Measurements from ENCODE around the gene HOATZ. TPM values are rescaled to one million over a fixed set of nuclear protein-coding genes. Genes with fewer than 3 reads are reported as not detected.
A peak's percentile ranks its signal among the peaks of the same experiment; 100 is the strongest.

Gene HOATZ
- total RNA-seq, 2 experiments from 2014 or later = not detected

DNA sequence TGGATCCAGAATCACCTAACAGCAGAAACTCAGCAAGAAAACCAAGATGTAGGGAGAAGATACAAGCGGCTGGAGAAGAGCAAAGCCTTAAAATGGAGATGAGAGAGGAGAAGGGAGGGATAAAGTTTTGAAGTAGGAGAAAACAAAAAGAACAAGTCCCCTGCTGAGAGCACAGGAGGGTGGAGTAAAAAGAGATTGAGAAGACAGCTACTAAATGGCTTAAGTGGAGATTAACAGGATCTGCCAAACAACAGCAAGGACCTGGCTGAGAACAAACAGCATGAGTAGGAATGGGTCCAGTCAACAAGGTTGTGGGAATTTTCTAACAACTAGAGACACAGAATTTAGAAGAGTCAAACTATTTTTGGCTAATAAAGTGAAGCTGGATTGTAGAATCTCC, 20.5 kb upstream of the HOATZ start:
- H3K36me3 Mint-ChIP-seq (ENCODE audit: low read depth) = no peaks in the 10 kb centered on the region
- CTCF ChIA-PET = no interaction called here
- no peak overlapping the region for H3K27ac Mint-ChIP-seq
- no peaks in the 10 kb centered on the region for H3K4me1 Mint-ChIP-seq
- H3K9me3 Mint-ChIP-seq (ENCODE audit: low read depth) = peaks cover 2% of the 10 kb centered on the region
- intact Hi-C loops (cut with DNase I, micrococcal nuclease) = no loop called here
- H3K4me3 Mint-ChIP-seq = no peak overlapping the region
- POLR2A ChIA-PET = no interaction called here
- DNase-seq = no peak
- H3K27me3 Mint-ChIP-seq = peaks cover 23% of the 10 kb centered on the region
- no peak for ATAC-seq

DNA sequence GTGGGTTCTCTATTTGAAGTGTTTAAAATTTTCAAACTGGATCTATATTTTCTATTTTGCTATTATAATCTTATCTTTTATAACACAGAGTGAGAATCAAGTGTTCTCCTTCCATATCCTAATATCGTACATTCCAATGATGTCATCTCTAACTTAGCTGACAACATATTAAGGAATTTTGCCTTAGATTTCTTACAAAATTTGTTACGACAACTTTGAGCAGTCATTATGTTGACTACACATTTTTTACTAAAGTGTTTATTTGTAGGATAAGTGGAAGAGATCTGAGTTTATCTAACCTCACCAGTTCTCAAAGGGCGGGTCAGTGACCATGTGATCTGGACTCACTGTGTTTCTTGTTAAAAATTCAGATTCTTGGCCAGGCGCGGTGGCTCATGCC, 15.1 kb upstream of the HOATZ start:
- ChIA-PET POLR2A (no interaction called here), CTCF (interaction anchor here (1.0 kb wide), 1 partner anchor 24 kb away, joined by 3 read pairs; no protein-coding TSS in a partner anchor)
- no peak overlapping the region for H3K27ac Mint-ChIP-seq
- no peak overlapping the region for H3K4me3 Mint-ChIP-seq
- peaks cover 30% of the 10 kb centered on the region for H3K27me3 Mint-ChIP-seq
- no peaks in the 10 kb centered on the region for H3K9me3 Mint-ChIP-seq (ENCODE audit: low read depth)
- DNase-seq (no peak), ATAC-seq (no peak)
- intact Hi-C loops (cut with DNase I, micrococcal nuclease) = no loop called here
- no peaks in the 10 kb centered on the region for H3K36me3 Mint-ChIP-seq (ENCODE audit: low read depth)
- no peaks in the 10 kb centered on the region for H3K4me1 Mint-ChIP-seq

DNA sequence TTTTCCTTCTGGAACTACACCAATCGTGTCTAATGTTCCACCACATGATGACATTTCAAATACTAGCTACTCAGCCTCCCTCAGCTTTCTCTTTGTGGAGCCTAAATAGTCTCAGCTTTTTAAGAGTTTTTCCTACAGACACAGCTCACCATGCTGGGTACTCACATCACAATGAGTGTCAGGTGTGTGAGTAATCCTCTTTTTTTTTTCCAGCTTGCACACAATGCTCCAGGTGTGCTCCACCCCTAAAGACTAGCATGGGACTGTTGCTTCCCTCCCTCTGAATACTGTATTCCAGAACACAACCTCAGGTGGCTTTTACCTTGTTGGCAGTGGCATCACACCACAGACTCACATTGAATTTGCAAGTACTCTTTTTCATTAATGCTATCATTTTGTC, 14.1 kb upstream of the HOATZ start:
- H3K4me1 Mint-ChIP-seq = no peaks in the 10 kb centered on the region
- H3K27ac Mint-ChIP-seq = no peak overlapping the region
- DNase-seq = no peak
- peaks cover 32% of the 10 kb centered on the region for H3K27me3 Mint-ChIP-seq
- ChIA-PET POLR2A (no interaction called here), CTCF (interaction anchor here (1.0 to 1.7 kb wide), 2 partner anchors 13 to 23 kb away, joined by 3 read pairs; no protein-coding TSS in a partner anchor)
- no peak for ATAC-seq
- H3K4me3 Mint-ChIP-seq = no peak overlapping the region
- intact Hi-C loops (cut with DNase I, micrococcal nuclease) = no loop called here
- H3K9me3 Mint-ChIP-seq (ENCODE audit: low read depth) = peaks cover 2% of the 10 kb centered on the region
- no peaks in the 10 kb centered on the region for H3K36me3 Mint-ChIP-seq (ENCODE audit: low read depth)

DNA sequence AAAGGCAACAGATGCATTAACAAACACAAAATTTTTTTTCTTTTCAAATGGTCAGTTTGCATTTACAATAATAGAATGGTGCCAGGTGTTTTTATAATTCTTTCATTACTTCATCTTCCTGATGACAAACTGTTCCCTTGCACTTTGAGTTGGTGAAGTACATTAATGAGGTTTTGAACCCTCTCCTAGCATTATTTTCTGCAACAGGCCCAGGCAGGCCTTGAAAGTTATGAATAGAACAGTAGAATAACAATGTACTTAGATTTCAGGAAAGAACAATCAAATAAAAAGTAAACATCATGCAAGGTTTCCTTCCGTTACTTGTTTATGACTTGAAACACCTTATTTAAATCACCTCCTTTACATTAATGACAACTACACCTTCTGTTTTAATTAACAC, 12.0 kb upstream of the HOATZ start:
- CTCF ChIA-PET = no interaction called here
- H3K4me1 Mint-ChIP-seq = no peaks in the 10 kb centered on the region
- POLR2A ChIA-PET = no interaction called here
- H3K4me3 Mint-ChIP-seq = no peak overlapping the region
- H3K27ac Mint-ChIP-seq = no peak overlapping the region
- peaks cover 3% of the 10 kb centered on the region for H3K9me3 Mint-ChIP-seq (ENCODE audit: low read depth)
- H3K36me3 Mint-ChIP-seq (ENCODE audit: low read depth) = no peaks in the 10 kb centered on the region
- intact Hi-C loops (cut with DNase I, micrococcal nuclease) = no loop called here
- peaks cover 35% of the 10 kb centered on the region for H3K27me3 Mint-ChIP-seq
- no peak for DNase-seq
- no peak for ATAC-seq

DNA sequence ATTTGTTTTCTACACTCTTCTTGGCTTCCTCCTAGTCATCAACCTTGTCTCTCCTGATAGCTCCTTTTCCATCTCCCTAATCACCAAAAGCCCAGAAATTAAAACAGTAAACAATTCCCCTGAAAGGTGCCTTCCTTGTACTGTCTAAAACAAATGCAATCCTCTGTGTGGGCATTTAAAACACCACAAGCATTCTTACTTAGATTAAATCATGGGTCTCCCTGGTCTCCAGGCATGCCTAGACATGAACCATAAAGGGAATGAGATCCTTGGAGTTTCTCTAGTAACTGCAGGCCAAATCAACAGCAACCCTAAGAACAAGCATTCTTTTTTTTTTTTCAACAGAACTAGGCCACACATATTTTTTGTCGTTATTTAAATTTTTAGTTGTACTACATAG, 4.3 kb upstream of the HOATZ start:
- Mint-ChIP-seq H3K9me3 (ENCODE audit: low read depth) (peaks cover 3% of the 10 kb centered on the region), H3K27me3 (peaks cover 43% of the 10 kb centered on the region), H3K4me3 (no peak overlapping the region), H3K4me1 (peaks cover 17% of the 10 kb centered on the region), H3K36me3 (ENCODE audit: low read depth) (no peaks in the 10 kb centered on the region), H3K27ac (no peak overlapping the region)
- ChIA-PET CTCF (interaction anchor here (0.7 kb wide), 1 partner anchor 88 kb away, joined by 3 read pairs; no protein-coding TSS in a partner anchor), POLR2A (no interaction called here)
- DNase-seq = no peak
- ATAC-seq = no peak
- intact Hi-C loops (cut with DNase I, micrococcal nuclease) = no loop called here

DNA sequence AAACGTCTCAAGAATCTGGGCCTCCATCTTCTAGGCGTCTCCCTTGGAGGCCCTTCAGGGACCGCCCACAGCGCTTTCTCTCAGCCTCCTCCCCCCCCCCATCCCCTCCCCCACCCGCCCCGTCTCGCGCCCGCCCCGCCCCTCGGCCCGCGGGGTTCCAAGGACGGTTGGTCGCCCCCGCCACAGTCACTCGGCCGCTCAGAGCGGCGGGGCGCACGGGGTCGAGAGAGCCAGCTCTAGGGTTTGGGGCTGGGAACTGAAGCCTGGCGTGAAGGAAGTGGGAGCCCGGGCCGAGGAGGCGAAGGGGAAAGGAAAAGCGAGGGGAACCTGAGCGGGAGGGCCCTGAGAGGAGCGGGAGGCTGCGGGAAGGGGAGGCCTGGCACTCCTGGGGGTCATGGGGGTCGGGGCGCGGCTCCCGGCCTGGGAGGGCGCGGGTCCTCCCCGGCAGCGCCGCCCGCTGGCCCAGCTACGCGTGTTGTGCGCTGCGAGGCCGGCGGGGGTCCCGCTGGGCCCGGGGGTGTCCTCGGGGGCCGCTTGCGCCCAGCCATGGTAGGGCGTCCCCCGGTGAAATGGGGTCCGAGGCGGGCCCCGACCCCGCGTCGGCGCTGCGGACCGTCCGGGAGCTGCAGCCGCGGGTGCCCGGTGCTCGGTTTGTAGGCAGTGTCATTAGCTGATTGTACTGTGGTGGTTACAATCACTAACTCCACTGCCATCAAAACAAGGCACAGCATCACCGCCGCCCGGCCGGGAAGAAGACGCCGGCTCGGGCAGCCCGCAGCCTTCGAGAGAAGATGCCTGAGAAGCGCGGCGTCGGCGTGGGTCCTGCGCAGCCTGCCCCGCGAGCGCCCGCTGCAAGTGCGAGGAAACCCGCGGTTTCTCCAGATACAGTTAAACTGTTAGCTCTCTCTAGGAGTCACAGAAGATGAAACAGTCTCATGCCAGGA, 2.0 kb upstream of the HOATZ start, which contains the start of gene BTG4:
Gene BTG4 (minus strand): TSS at position 91 of the 944 bp plus-strand sequence. CDS start 13,610 bp downstream, outside the sequence.
- ChIA-PET POLR2A (interaction anchor here (1.0 kb wide), 1 partner anchor 19 kb away, joined by 4 read pairs; no protein-coding TSS in a partner anchor), CTCF (interaction anchor here (0.7 to 2.5 kb wide), 10 partner anchors 10 to 127 kb away, joined by 3 to 6 read pairs (median 3); no protein-coding TSS in a partner anchor)
- ATAC-seq (peak; percentile 59), DNase-seq (peak; percentile 60)
- intact Hi-C loops (cut with DNase I, micrococcal nuclease) = no loop called here
- peaks cover 40% of the 10 kb centered on the region for H3K27me3 Mint-ChIP-seq
- H3K27ac Mint-ChIP-seq = no peak within 1 kb of the TSS
- H3K4me3 Mint-ChIP-seq = peak within 1 kb of the TSS; percentile 61
- H3K36me3 Mint-ChIP-seq (ENCODE audit: low read depth) = no peaks in the 10 kb centered on the region
- H3K9me3 Mint-ChIP-seq (ENCODE audit: low read depth) = no peaks in the 10 kb centered on the region
- peaks cover 17% of the 10 kb centered on the region for H3K4me1 Mint-ChIP-seq

DNA sequence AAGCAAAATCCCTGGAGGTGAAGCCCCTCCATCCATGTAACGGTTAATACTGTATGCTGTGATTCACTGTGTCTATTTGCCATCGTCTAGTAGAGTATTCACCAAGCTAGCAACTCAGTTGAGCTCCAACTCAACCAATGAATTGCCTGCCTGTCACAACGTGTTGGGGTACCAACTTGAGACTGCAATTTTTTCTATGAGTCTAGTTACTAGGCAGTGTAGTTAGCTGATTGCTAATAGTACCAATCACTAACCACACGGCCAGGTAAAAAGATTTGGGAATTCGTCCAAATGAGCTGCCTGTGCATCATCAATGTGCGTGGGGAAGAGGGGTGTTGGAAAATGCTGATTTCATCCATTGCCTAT, 1.4 kb upstream of the HOATZ start:
- ChIA-PET CTCF (interaction anchor here (0.6 to 2.5 kb wide), 13 partner anchors 9 to 127 kb away, joined by 3 to 6 read pairs (median 3); no protein-coding TSS in a partner anchor), POLR2A (interaction anchor here (1.0 kb wide), 1 partner anchor 18 kb away, joined by 4 read pairs; no protein-coding TSS in a partner anchor)
- Mint-ChIP-seq H3K9me3 (ENCODE audit: low read depth) (no peaks in the 10 kb centered on the region), H3K4me1 (peaks cover 17% of the 10 kb centered on the region), H3K27me3 (peaks cover 35% of the 10 kb centered on the region), H3K27ac (no peak overlapping the region), H3K4me3 (no peak overlapping the region), H3K36me3 (ENCODE audit: low read depth) (no peaks in the 10 kb centered on the region)
- ATAC-seq = peak; percentile 45
- no peak for DNase-seq
- intact Hi-C loops (cut with DNase I, micrococcal nuclease) = no loop called here

DNA sequence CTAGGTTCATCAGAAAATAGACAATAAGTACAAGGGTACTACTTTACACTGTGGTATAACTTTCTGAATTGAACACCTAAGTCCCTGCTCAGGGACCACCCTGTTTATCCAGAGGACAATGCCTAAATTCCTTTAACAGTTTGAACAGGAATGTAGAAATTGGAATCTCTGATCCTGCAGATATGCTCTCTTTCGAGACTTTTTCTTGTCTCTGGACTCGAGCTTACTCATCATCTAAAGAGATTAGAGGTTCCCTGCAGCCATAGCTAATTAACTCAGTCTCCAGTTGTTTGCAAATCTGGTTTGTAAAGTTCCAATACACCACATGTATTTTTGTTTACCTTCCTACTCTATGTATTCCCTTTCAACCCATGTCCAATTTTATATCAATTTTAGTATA, 1.0 kb downstream of the HOATZ start:
- H3K4me3 Mint-ChIP-seq = no peak overlapping the region
- POLR2A ChIA-PET = no interaction called here
- H3K4me1 Mint-ChIP-seq = peaks cover 24% of the 10 kb centered on the region
- H3K27me3 Mint-ChIP-seq = peaks cover 30% of the 10 kb centered on the region
- CTCF ChIA-PET = no interaction called here
- no peak for ATAC-seq
- DNase-seq = no peak
- no peaks in the 10 kb centered on the region for H3K9me3 Mint-ChIP-seq (ENCODE audit: low read depth)
- intact Hi-C loops (cut with DNase I, micrococcal nuclease) = loop anchor here in 1 of 2 experiments (2.0 kb wide), 1 partner anchor 15 kb away; no protein-coding TSS in a partner anchor
- no peaks in the 10 kb centered on the region for H3K36me3 Mint-ChIP-seq (ENCODE audit: low read depth)
- no peak overlapping the region for H3K27ac Mint-ChIP-seq

DNA sequence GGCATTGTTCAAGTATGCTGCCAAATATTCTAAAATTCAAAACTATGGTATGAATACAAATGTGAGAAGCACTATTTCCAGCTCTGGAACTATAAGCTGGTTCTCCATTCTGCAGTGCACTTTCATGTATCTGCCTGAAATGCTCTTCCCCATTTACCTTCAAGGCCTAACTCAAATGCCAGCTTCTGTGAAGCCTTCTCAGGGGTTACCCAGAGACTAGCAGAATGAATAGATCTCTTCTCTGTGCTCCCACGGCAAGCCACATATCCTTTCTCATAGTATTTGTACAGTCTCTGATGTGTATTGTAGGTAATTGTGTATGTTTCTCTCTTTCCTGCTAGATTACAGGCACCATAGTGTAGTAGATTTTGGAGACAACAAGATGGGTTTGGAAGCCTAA, 4.1 kb downstream of the HOATZ start:
- DNase-seq (no peak), ATAC-seq (no peak)
- Mint-ChIP-seq H3K4me3 (no peak overlapping the region), H3K27me3 (peaks cover 16% of the 10 kb centered on the region), H3K4me1 (peaks cover 35% of the 10 kb centered on the region), H3K36me3 (ENCODE audit: low read depth) (no peaks in the 10 kb centered on the region), H3K9me3 (ENCODE audit: low read depth) (no peaks in the 10 kb centered on the region), H3K27ac (no peak overlapping the region)
- ChIA-PET POLR2A (no interaction called here), CTCF (interaction anchor here (0.6 to 1.5 kb wide), 2 partner anchors 44 to 64 kb away, joined by 3 to 4 read pairs; no protein-coding TSS in a partner anchor)
- intact Hi-C loops (cut with DNase I, micrococcal nuclease) = no loop called here

DNA sequence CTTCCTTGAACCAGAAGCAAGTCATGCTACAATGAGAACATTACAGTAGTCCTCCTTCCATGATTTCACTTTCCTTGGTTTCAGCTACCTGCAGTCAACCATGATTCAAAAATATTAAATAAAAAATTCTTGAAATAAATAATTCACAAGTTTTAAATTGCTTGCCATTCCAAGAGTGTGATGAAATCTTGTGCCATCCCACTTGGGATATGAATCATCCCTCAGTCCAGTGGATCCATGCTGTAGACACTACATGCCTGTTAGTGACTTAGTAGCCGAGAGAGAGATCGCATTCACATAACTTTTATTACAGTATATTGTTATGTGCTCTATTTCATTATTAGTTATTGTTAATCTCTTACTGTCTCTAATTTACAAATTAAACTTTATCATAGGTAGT, 6.0 kb downstream of the HOATZ start:
- intact Hi-C loops (cut with DNase I, micrococcal nuclease) = loop anchor here in 1 of 2 experiments (5.0 to 10.0 kb wide), 2 partner anchors 688 to 1086 kb away; no protein-coding TSS in a partner anchor
- Mint-ChIP-seq H3K27me3 (peaks cover 5% of the 10 kb centered on the region), H3K4me3 (no peak overlapping the region)

DNA sequence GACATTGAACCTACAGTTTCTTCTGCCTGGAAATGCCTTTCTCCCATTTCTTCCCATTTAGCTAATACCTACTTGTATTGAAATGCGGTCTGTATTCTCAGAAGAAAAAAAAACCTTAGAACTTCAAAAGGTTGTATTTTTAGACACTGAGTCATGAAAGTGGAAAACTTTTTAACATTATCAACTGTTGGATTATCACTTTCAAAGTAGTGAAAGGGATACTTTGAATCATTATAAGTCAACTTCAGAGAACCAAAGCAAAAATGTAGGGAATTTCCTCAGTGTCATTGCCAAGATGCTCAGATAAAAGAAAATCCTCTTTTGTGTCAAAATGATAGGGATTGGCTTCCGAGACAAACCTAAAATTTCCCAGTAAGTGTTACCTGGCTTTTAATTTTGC, 6.6 kb downstream of the HOATZ start:
- Mint-ChIP-seq H3K4me1 (peaks cover 43% of the 10 kb centered on the region), H3K27ac (no peak overlapping the region)
- POLR2A ChIA-PET = interaction anchor here (0.7 kb wide), 1 partner anchor 150 kb away, joined by 3 read pairs; no protein-coding TSS in a partner anchor

More for the DNA sequence above, 6.0 kb downstream of the HOATZ start:
- DNase-seq (no peak), ATAC-seq (no peak)
- CTCF ChIA-PET = interaction anchor here (0.7 kb wide), 1 partner anchor 412 kb away, joined by 4 read pairs; no protein-coding TSS in a partner anchor
- H3K9me3 Mint-ChIP-seq (ENCODE audit: low read depth) = no peaks in the 10 kb centered on the region
- peaks cover 37% of the 10 kb centered on the region for H3K4me1 Mint-ChIP-seq
- no peaks in the 10 kb centered on the region for H3K36me3 Mint-ChIP-seq (ENCODE audit: low read depth)
- no peak overlapping the region for H3K27ac Mint-ChIP-seq
- POLR2A ChIA-PET = interaction anchor here (0.7 kb wide), 1 partner anchor 150 kb away, joined by 3 read pairs; no protein-coding TSS in a partner anchor

More for the DNA sequence above, 6.6 kb downstream of the HOATZ start:
- H3K4me3 Mint-ChIP-seq = no peak overlapping the region
- H3K9me3 Mint-ChIP-seq (ENCODE audit: low read depth) = no peaks in the 10 kb centered on the region
- H3K36me3 Mint-ChIP-seq (ENCODE audit: low read depth) = no peaks in the 10 kb centered on the region
- CTCF ChIA-PET = interaction anchor here (0.7 kb wide), 1 partner anchor 411 kb away, joined by 4 read pairs; no protein-coding TSS in a partner anchor
- intact Hi-C loops (cut with DNase I, micrococcal nuclease) = loop anchor here in 1 of 2 experiments (5.0 to 10.0 kb wide), 2 partner anchors 689 to 1086 kb away; no protein-coding TSS in a partner anchor
- H3K27me3 Mint-ChIP-seq = peaks cover 5% of the 10 kb centered on the region
- DNase-seq (no peak), ATAC-seq (peak; percentile 28)
